Bronchial epithelial cell (primary cell): ENCODE data around the gene HMCN1. TPM values are rescaled to one million over a fixed set of nuclear protein-coding genes. Genes with fewer than 3 reads are reported as not detected.

Source experiments
- DNase-seq: peaks from one replicate; pipeline ENCODE4 v3.0.0-alpha.2; 2010; ENCODE audit warnings: low read depth
- FAIRE-seq: peaks from 2 replicates; lab custom pipeline; 2011; peaks lifted over from hg19 to GRCh38; lab: Jason Lieb, UNC
- H3K27me3 ChIP-seq: 2 replicates; pipeline ENCODE4 v1.5.1; 2011; ENCODE audit warnings: low read length; ENCODE audit not compliant: control insufficient read depth, insufficient read depth
- H3K36me3 ChIP-seq: 2 replicates; pipeline ENCODE4 v1.5.1; 2011; ENCODE audit warnings: low read length; ENCODE audit not compliant: control insufficient read depth, insufficient read depth
- H3K4me3 ChIP-seq: 2 replicates; pipeline ENCODE4 v1.5.1; 2011; ENCODE audit warnings: mild to moderate bottlenecking, low read depth, low read length, control low read depth
- total RNA-seq: library from RNA; depleted of rRNA; stranded (reverse); fragments of >200 nt; gene quantifications from 2 replicates; pipeline ENCODE4 v1.2.1, GENCODE V29; 2014
- TF ChIP-seq, protein P1 (sequence below): IDR thresholded peaks from 2 replicates; pipeline ENCODE4 v1.5.1; 2011; ENCODE audit warnings: mild to moderate bottlenecking, moderate library complexity, low read length, control low read depth, inconsistent platforms; ENCODE audit not compliant: insufficient read depth, severe bottlenecking

HMCN1 gene
- total RNA-seq, 1 donor from 2014 or later: 1.1 TPM

DNA sequence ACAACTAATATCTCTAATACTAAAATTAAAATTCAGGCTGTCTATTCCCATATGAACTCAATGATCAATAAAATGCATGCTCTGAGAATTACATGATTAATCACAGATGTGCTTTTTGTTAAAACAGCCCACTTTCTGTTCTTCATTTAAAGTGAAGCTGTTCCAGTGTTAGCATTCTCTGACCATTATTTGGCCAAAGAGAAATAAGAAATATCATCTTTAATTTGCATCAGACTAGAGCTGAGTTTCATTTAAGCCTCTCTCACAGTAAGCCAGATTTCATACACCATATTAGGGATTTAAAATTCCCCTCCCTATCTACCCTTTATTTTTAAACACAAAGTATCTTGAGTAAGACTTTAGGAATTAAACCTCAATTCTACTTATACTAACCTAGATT, 379.3 kb downstream of the HMCN1 start:
- Histone ChIP-seq H3K4me3 (no peak overlapping the region), H3K36me3 (no peaks in the 10 kb centered on the region), H3K27me3 (no peaks in the 10 kb centered on the region)
- DNase-seq (no peak), FAIRE-seq (no peak)
- TF ChIP-seq, protein P1, sequence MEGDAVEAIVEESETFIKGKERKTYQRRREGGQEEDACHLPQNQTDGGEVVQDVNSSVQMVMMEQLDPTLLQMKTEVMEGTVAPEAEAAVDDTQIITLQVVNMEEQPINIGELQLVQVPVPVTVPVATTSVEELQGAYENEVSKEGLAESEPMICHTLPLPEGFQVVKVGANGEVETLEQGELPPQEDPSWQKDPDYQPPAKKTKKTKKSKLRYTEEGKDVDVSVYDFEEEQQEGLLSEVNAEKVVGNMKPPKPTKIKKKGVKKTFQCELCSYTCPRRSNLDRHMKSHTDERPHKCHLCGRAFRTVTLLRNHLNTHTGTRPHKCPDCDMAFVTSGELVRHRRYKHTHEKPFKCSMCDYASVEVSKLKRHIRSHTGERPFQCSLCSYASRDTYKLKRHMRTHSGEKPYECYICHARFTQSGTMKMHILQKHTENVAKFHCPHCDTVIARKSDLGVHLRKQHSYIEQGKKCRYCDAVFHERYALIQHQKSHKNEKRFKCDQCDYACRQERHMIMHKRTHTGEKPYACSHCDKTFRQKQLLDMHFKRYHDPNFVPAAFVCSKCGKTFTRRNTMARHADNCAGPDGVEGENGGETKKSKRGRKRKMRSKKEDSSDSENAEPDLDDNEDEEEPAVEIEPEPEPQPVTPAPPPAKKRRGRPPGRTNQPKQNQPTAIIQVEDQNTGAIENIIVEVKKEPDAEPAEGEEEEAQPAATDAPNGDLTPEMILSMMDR: no peak

DNA sequence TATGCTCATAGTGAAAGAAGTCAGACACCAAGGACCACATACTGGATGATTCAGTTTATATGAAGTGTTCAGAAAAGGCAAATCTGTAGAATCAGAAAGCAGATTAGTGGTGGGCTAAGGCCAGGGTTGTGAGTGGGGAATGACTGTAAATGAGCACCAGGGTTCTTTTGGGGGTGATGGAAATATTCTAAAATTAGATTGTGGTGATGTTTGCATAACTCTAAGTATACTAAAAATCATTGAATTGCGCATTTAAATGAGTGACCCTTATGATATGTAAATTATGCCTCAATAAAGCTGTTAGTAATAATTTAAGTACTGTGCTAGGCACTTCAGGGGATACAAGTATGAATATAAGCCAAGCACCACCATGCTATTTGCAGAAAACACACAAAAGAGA, 384.5 kb downstream of the HMCN1 start:
- TF ChIP-seq, protein P1: no peak
- no peak overlapping the region for H3K4me3 ChIP-seq

DNA sequence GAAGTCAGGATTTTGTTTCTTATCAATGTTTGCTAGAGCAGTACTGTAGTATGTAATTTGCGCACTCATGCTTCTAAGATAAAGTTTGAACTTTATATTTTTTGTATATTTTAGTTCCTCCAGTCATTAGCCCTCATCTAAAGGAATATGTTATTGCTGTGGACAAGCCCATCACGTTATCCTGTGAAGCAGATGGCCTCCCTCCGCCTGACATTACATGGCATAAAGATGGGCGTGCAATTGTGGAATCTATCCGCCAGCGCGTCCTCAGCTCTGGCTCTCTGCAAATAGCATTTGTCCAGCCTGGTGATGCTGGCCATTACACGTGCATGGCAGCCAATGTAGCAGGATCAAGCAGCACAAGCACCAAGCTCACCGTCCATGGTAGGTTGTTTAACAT, 388.6 kb downstream of the HMCN1 start:
- no peak overlapping the region for H3K4me3 ChIP-seq

More for the DNA sequence above, 384.5 kb downstream of the HMCN1 start:
- no peaks in the 10 kb centered on the region for H3K27me3 ChIP-seq
- DNase-seq: no peak
- no peak for FAIRE-seq
- no peaks in the 10 kb centered on the region for H3K36me3 ChIP-seq

DNA sequence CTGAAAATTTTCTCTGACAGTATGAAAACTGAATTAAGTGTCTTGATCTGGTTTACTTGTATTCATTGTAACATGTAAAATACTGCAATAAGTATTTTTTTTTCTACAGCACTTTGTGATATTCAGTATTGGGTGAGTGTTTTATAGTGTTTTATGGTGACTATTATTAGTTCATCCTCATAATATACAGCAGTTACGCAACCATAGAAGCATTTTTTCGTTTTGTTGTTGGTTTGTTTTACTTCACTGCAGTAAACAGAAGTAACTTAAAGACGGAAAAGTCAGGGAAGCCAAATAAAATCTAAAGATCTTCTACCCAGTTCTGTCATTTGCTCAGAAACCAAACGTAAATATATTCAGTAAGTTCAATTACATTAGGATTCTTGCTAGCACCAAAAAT, 390.8 kb downstream of the HMCN1 start:
- TF ChIP-seq, protein P1: no peak
- FAIRE-seq: no peak
- Histone ChIP-seq H3K4me3 (no peak overlapping the region), H3K36me3 (no peaks in the 10 kb centered on the region), H3K27me3 (no peaks in the 10 kb centered on the region)
- no peak for DNase-seq

More for the DNA sequence above, 388.6 kb downstream of the HMCN1 start:
- no peaks in the 10 kb centered on the region for H3K36me3 ChIP-seq
- DNase-seq (no peak), FAIRE-seq (no peak)
- H3K27me3 ChIP-seq: no peaks in the 10 kb centered on the region
- TF ChIP-seq, protein P1: no peak

DNA sequence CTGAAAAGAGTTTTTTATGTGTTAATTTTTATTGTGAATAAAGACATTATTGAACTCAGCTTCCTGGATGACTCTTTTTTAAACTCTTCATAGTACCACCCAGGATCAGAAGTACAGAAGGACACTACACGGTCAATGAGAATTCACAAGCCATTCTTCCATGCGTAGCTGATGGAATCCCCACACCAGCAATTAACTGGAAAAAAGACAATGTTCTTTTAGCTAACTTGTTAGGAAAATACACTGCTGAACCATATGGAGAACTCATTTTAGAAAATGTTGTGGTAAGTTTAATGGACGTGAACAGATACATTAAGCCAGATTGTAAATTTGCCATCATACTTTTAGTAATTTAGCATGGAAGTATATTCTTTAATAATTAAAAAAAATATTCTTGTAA, 391.3 kb downstream of the HMCN1 start:
- TF ChIP-seq, protein P1: no peak
- H3K27me3 ChIP-seq: no peaks in the 10 kb centered on the region
- no peak for FAIRE-seq

DNA sequence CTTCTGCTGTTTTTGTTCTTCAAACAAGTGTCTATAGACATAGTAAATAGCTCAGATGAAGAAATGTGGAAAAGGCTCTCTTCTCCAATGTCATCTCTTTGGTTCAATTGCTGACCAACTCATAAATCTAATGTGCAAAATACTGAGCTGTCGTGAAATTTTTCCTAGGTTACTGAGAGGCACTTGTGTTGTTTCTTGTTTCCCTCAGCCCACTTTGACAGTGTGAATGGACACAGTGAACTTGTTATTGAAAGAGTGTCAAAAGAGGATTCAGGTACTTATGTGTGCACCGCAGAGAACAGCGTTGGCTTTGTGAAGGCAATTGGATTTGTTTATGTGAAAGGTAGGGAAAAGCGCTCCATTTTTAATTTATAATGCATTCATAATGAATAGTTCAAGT, 395.6 kb downstream of the HMCN1 start:
- no peaks in the 10 kb centered on the region for H3K36me3 ChIP-seq
- no peak for FAIRE-seq
- no peak for DNase-seq
- H3K27me3 ChIP-seq: no peaks in the 10 kb centered on the region
- TF ChIP-seq, protein P1: no peak
- H3K4me3 ChIP-seq: no peak overlapping the region

More for the DNA sequence above, 391.3 kb downstream of the HMCN1 start:
- no peak overlapping the region for H3K4me3 ChIP-seq
- no peaks in the 10 kb centered on the region for H3K36me3 ChIP-seq
- no peak for DNase-seq
